Measurements from ENCODE around the gene UNC45B.

UNC45B gene

DNA sequence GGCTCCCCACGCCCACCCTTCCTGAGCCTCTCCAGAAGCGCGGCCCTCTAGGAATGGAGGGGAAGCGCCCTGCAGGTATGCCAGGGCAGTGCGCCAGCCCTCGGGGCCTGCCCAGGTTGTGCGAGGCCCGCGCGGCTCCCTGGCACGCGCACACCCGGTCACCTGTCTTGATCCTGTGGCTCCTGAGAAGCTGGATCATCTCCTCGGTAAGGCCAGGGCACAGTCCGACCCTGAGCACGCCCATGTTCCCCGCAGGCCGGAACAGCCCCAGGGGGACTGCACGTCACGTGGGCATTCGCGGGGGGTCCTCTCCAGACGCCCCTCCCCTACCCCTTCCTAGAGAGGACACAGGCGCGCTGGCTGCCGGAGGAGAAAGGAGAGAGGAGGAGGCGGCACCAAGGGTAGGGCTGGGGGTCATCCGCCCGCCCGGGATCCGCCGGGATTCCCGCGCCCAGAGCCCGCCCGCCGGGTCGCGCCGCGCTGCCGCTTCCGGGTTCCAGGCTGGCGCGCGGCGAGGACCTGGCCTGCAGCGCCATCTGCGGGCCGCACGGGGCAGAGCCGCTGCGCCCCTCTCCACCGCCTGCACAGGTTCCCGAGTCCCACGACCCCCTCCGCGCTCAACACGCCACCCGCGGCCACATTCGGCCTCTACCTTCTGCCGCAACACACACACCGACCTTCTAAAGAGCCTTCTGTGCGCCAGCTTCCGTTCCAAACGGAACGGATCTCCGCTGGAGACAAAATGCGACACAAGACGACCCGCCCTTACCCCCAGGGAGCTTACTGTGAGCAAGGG is 28.0 kb upstream of the UNC45B start, which contains the start of gene RAD51D:
TSS of gene RAD51D (minus strand) at position 491 of the 796 bp plus-strand sequence. CDS start at position 244, 247 bp downstream.
- TF ChIP-seq, protein P1, sequence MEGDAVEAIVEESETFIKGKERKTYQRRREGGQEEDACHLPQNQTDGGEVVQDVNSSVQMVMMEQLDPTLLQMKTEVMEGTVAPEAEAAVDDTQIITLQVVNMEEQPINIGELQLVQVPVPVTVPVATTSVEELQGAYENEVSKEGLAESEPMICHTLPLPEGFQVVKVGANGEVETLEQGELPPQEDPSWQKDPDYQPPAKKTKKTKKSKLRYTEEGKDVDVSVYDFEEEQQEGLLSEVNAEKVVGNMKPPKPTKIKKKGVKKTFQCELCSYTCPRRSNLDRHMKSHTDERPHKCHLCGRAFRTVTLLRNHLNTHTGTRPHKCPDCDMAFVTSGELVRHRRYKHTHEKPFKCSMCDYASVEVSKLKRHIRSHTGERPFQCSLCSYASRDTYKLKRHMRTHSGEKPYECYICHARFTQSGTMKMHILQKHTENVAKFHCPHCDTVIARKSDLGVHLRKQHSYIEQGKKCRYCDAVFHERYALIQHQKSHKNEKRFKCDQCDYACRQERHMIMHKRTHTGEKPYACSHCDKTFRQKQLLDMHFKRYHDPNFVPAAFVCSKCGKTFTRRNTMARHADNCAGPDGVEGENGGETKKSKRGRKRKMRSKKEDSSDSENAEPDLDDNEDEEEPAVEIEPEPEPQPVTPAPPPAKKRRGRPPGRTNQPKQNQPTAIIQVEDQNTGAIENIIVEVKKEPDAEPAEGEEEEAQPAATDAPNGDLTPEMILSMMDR (IDR thresholded peaks at IDR 0.05), result peak; percentile 95

- TF ChIP-seq, protein P1 (IDR thresholded peaks at IDR 0.05), result no peak
Measured at GRCh38 chr17:35121315-35121714, 26.3 kb upstream of the UNC45B start, which contains the start of gene FNDC8. TSS of gene FNDC8 (plus strand) at chr17:35121615. CDS start at chr17:35121694, 79 bp downstream.

GRCh38 chr17:35127751-35128514 is 19.7 kb upstream of the UNC45B start:
- TF ChIP-seq, protein P1 (IDR thresholded peaks at IDR 0.05), result no peak

DNA sequence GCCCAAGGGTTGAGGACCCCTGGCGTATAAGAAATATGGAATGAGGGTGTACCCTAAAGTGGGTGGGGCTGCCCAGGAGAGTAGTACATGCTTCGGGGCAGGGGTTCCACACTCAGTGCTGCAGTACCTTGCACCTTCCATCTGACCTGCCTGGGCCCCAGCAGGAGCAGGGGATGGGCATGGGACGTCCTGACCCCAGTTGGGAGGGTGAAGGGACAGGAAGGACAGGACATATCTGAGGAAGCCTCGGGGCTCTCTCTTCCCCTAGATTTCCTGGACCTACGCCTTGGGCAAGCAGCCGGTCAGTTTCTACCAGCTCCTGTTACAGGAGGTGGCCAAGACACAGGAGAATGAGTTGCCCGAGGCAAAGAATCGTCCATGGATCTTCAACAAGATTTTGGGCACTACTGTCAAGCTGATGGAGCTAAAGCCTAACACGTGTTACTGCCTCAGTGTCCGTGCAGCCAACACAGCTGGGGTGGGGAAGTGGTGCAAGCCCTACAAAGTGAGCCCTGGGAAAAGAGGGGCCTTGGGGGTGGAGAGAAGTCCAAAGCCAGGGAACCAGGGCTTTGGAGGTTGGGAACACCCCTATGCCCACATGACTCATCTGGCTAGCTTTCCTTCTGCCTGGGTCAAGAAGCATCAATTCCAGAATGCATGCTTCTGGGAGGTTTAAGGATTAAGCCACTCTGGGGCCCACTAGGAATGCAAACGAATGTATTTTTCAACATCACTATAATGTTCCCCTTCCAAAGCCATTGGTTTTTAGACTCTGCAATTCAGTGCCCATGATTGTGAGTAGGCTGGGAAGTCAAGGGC is 18.3 kb upstream of the UNC45B start:
- TF ChIP-seq, protein P1 (IDR thresholded peaks at IDR 0.05), result no peak

DNA sequence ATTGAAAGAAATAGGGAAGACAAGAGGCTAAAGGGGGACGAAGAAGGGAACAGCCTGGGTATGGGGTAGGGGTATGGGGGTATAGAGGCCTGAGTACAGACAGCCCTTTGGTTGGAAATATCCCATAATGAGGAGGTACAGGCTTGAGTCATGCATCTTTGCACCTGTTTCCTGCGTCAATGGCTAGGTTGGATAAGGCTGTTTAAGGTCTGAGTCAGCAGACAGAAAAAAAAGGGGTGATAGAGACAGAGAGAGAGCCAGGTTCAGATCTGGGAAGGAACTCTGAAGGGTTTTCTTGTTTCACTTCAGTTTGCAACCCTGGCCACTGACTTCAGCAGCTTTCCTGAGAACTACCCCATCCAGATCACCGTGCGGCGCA is 17.7 kb upstream of the UNC45B start:
- TF ChIP-seq, protein P1 (IDR thresholded peaks at IDR 0.05), result no peak

DNA sequence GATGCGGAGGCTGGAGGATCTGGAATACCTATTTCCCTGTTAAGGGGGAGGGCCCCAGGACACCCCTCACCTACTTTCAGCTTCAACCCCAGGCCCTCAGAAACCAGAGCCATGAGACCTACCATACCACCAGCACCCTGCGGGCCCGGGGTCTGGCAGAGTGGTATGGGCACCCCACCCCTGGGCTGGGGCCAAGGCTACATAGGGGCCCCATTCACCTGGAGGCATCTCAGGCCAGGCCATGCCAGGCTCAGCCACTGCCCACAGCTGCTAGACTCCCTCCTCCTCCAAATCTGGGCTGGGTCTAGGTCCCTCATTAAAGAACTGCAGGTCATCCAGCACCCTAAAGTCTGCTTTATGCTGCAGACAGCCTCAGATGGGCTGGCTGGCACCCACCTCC is 17.2 kb upstream of the UNC45B start:
- TF ChIP-seq, protein P1 (IDR thresholded peaks at IDR 0.05), result no peak

DNA sequence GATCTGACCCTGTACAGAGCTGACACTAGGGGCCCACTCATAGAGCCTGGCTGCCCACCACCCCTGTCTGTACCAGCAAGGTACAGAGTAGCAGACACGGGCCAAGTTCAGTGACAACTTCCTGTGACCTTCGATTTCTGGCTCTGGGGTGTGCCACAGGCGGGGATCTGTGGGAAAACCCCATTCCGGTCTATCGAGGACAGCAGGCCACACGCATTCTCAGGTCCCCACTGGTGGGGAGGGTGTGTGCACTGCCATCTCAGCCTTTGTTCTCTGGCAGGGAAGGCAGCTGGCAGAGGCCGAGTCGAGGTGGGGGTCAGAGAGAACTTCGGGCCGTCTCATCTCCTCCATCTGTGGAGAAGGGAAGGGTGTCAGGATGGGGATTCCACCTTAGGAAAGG is 15.5 kb upstream of the UNC45B start:
- TF ChIP-seq, protein P1 (IDR thresholded peaks at IDR 0.05), result no peak

Measured in LNCAP (cell line).